DND-41 (cell line): ENCODE measurements around the gene EGFL8.
A peak's percentile ranks its signal among the peaks of the same experiment; 100 is the strongest.

Experiments
- ATAC-seq: fragments of 200-7000 bp; cut with Tn5 transposase; 3 replicates; pipeline ENCODE4 v1.9.1; 2021; ENCODE audit warnings: low read depth; ENCODE audit not compliant: insufficient read depth
- DNase-seq: peaks from one replicate; pipeline ENCODE4 v3.0.0-alpha.2; 2020
- H2AFZ ChIP-seq: 2 replicates; pipeline ENCODE4 v1.6.0; 2012; ENCODE audit warnings: low read depth, low read length
- H3K27ac ChIP-seq: 2 replicates; pipeline ENCODE4 v1.5.1; 2012; ENCODE audit warnings: low read length, inconsistent platforms
- H3K27me3 ChIP-seq: fragments of 200-600 bp; sonication (generic); 2 replicates; pipeline ENCODE4 v1.6.0; 2012; ENCODE audit warnings: low read length, mild to moderate bottlenecking, inconsistent platforms; ENCODE audit not compliant: insufficient read depth, poor library complexity
- H3K36me3 ChIP-seq: 2 replicates; pipeline ENCODE4 v1.5.1; 2012; ENCODE audit warnings: low read length, inconsistent platforms; ENCODE audit not compliant: insufficient read depth
- H3K4me1 ChIP-seq: 2 replicates; pipeline ENCODE4 v1.5.1; 2012; ENCODE audit warnings: mild to moderate bottlenecking, low read length; ENCODE audit not compliant: insufficient read depth
- H3K4me2 ChIP-seq: 2 replicates; pipeline ENCODE4 v1.6.0; 2012; ENCODE audit warnings: mild to moderate bottlenecking, moderate library complexity, low read length, inconsistent platforms; ENCODE audit not compliant: insufficient read depth
- H3K4me3 ChIP-seq, 2 experiments: fragments of 200-600 bp in 1 of 2; shearing (Covaris generic) in 1 of 2; 2 replicates each; pipeline ENCODE4 v1.5.1; 2012 to 2016; ENCODE audit warnings: inconsistent platforms in 2 of 2, low read length in 2 of 2, mild to moderate bottlenecking in 2 of 2, low read depth in 1 of 2, moderate library complexity in 1 of 2
- H3K79me2 ChIP-seq: 2 replicates; pipeline ENCODE4 v1.6.0; 2012; ENCODE audit warnings: low read length, inconsistent platforms; ENCODE audit not compliant: insufficient read depth
- H3K9ac ChIP-seq: 2 replicates; pipeline ENCODE4 v1.6.0; 2012; ENCODE audit warnings: low read depth, mild to moderate bottlenecking, inconsistent platforms, low read length, moderate library complexity
- H3K9me3 ChIP-seq: 2 replicates; pipeline ENCODE4 v1.5.1; 2012; ENCODE audit warnings: low read length, moderate library complexity, mild to moderate bottlenecking, inconsistent platforms; ENCODE audit not compliant: insufficient read depth, severe bottlenecking
- H4K20me1 ChIP-seq: 2 replicates; pipeline ENCODE4 v1.6.0; 2012; ENCODE audit warnings: low read length; ENCODE audit not compliant: insufficient read depth
- CTCF ChIP-seq: IDR thresholded peaks from 2 replicates; pipeline ENCODE4 v1.5.1; 2012; ENCODE audit warnings: borderline replicate concordance, low read length, moderate library complexity, mild to moderate bottlenecking; ENCODE audit not compliant: poor library complexity, severe bottlenecking; ENCODE audit errors: extremely low read depth
- EZH2 ChIP-seq: IDR thresholded peaks from 3 replicates; pipeline ENCODE4 v1.6.1; 2012; ENCODE audit warnings: borderline replicate concordance, low read depth, mild to moderate bottlenecking, moderate library complexity, low read length, inconsistent platforms; ENCODE audit not compliant: severe bottlenecking

Gene EGFL8

GRCh38 chr6:32190054-32190851, 25.9 kb downstream of the EGFL8 start, which contains the start of gene PBX2:
Gene PBX2 (minus strand): TSS chr6:32190202. CDS start chr6:32189915, 287 bp downstream.
- Histone ChIP-seq H3K4me1 (peaks cover 78% of the 10 kb centered on the region), H3K9ac (peak within 1 kb of the TSS; percentile 78), H3K36me3 (peaks cover 40% of the 10 kb centered on the region), H4K20me1 (no peaks in the 10 kb centered on the region), H3K9me3 (no peaks in the 10 kb centered on the region), H3K79me2 (peaks cover 76% of the 10 kb centered on the region), H3K4me3 (peak within 1 kb of the TSS; percentile 70 to 86; a peak in 3 of 4 replicates), H3K4me2 (peak within 1 kb of the TSS; percentile 93), H3K27ac (peak within 1 kb of the TSS; percentile 96), H2AFZ (peak within 1 kb of the TSS; percentile 40; the same call in 1 of the 2 replicates), H3K27me3 (no peaks in the 10 kb centered on the region)
- DNase-seq = peak; percentile 95
- peak; percentile 75 for ATAC-seq
- TF ChIP-seq EZH2 (no peak), CTCF (no peak)

- Histone ChIP-seq H3K9me3 (no peaks in the 10 kb centered on the region), H2AFZ (no peak overlapping the region), H3K4me1 (peaks cover 80% of the 10 kb centered on the region), H3K4me3 (peak overlapping the region in 1 of 2 experiments; percentile 70; a peak in 2 of 4 replicates), H4K20me1 (no peaks in the 10 kb centered on the region), H3K27ac (peak overlapping the region; percentile 96), H3K79me2 (peaks cover 74% of the 10 kb centered on the region), H3K36me3 (peaks cover 35% of the 10 kb centered on the region), H3K9ac (peak overlapping the region; percentile 78), H3K27me3 (no peaks in the 10 kb centered on the region), H3K4me2 (peak overlapping the region; percentile 80)
- DNase-seq = no peak
- ATAC-seq = no peak
- TF ChIP-seq CTCF (no peak), EZH2 (no peak)
These were observed 26.7 kb downstream of the EGFL8 start for GRCh38 chr6:32190911-32191677.

- Histone ChIP-seq H3K36me3 (peaks cover 26% of the 10 kb centered on the region), H3K4me3 (peak overlapping the region; percentile 40 to 70; a peak in 3 of 4 replicates), H3K4me2 (peak overlapping the region; percentile 80), H4K20me1 (no peaks in the 10 kb centered on the region), H3K9me3 (no peaks in the 10 kb centered on the region), H3K79me2 (peaks cover 72% of the 10 kb centered on the region), H3K4me1 (peaks cover 85% of the 10 kb centered on the region), H2AFZ (peak overlapping the region; percentile 7; the same call in 1 of the 2 replicates), H3K27ac (peak overlapping the region; percentile 96), H3K9ac (peak overlapping the region; percentile 78), H3K27me3 (no peaks in the 10 kb centered on the region)
- ATAC-seq (no peak), DNase-seq (no peak)
- no peak for TF ChIP-seq EZH2
- TF ChIP-seq CTCF = no peak
These were observed 27.6 kb downstream of the EGFL8 start for GRCh38 chr6:32191696-32192607.
